Esophagus muscularis mucosa (tissue), 4 donors: ENCODE results near the gene SNCA. TPM values are rescaled to one million over a fixed set of nuclear protein-coding genes. Genes with fewer than 3 reads are reported as not detected.

Experiments used
- DNase-seq: peaks from one replicate; pipeline ENCODE4 v3.0.0-alpha.2; 2017; ENCODE audit errors: extremely low spot score
- H3K27ac ChIP-seq, 4 donors: fragments of 200-600 bp; sonication (generic); replicated peaks in 1 of 4; 1 replicate in 3 of 4; 2 replicates in 1 of 4; pipeline ENCODE4 v1.5.1; 2016 to 2019; ENCODE audit warnings: mild to moderate bottlenecking in 1 of 4
- H3K27me3 ChIP-seq, 4 donors: fragments of 200-600 bp; sonication (generic); one replicate each; pipeline versions ENCODE4 v1.5.1 to v1.6.0; 2016 to 2019
- H3K36me3 ChIP-seq, 4 donors: fragments of 200-600 bp; sonication (generic); one replicate each; pipeline ENCODE4 v1.5.1; 2016 to 2019
- H3K4me1 ChIP-seq, 4 donors: fragments of 200-600 bp; sonication (generic); one replicate each; pipeline ENCODE4 v1.5.1; 2016 to 2019
- H3K4me3 ChIP-seq, 4 donors: fragments of 200-600 bp; sonication (generic); 1 replicate in 2 of 4; 2 replicates in 2 of 4; pipeline ENCODE4 v1.5.1; 2016 to 2019; ENCODE audit warnings: mild to moderate bottlenecking in 4 of 4, moderate library complexity in 1 of 4
- H3K9me3 ChIP-seq, 4 donors: fragments of 200-600 bp; sonication (generic); 1 replicate in 3 of 4; 2 replicates in 1 of 4; pipeline ENCODE4 v1.5.1; 2016 to 2019
- EP300 ChIP-seq: sonication (generic); formaldehyde crosslinking; IDR thresholded peaks from one replicate; pipeline ENCODE4 v1.6.1; 2017; ENCODE audit warnings: antibody characterized with exemption
- POLR2A ChIP-seq: fragments of 450-650 bp; IDR thresholded peaks from one replicate; pipeline ENCODE4 v1.6.1; 2017; ENCODE audit warnings: antibody characterized with exemption, moderate library complexity, mild to moderate bottlenecking, low read depth
- POLR2AphosphoS5 ChIP-seq, 2 donors: sonication (generic); formaldehyde crosslinking; IDR thresholded peaks; one replicate each; pipeline ENCODE4 v1.6.1; 2017; ENCODE audit warnings: antibody characterized with exemption in 2 of 2
- WGBS: methylation state at CpG from one replicate; pipeline ENCODE4 v1.1.5; 2018; 5-methylcytosine and 5-hydroxymethylcytosine counted together
- intact Hi-C: fragments of 100-400 bp; cut with DNase I; formaldehyde crosslinking; loops from one replicate; pipeline ENCODE4 v1.15.1; 2023
- total RNA-seq, 4 donors: library from RNA; depleted of rRNA; stranded (reverse); fragments of >200 nt; gene quantifications; one replicate each; pipeline versions ENCODE4 v1.1.0 to v1.2.1, GENCODE V29; 2016
- TF ChIP-seq, protein P1 (sequence below), 3 experiments: fragments of 200-600 bp in 2 of 3; fragments of 450-650 bp in 1 of 3; sonication (generic) in 2 of 3; IDR thresholded peaks; one replicate each; pipeline ENCODE4 v1.5.1; 2017 to 2019; ENCODE audit warnings: antibody characterized with exemption in 3 of 3, mild to moderate bottlenecking in 2 of 3, moderate library complexity in 1 of 3

SNCA gene
- total RNA-seq, 4 donors from 2014 or later, result 12.9 to 19.7 (median 17.6) TPM

DNA sequence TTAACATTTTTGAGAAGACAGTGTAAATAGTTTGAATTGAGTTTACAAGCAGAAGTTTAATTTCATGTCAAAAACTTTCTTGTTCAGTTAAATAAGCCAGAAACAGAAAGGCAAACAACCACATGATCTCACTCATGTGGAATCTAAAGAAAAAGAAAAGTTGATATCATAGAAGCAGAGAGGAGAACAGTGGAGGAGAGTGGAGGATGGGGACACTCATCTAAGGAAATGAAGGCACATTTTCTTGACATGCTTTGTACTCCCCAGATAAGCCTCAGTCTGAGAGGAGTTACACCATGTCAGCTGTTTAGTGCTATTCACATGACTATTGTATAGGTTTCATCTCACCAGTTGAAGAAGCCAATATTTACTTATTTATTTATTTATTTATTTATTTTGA lies 13.5 kb downstream of the SNCA start:
- intact Hi-C loops, result no loop called here
- Histone ChIP-seq H3K27me3 (no peaks in the 10 kb centered on the region), H3K36me3 (no peaks in the 10 kb centered on the region), H3K4me3 (no peak overlapping the region), H3K27ac (no peak overlapping the region), H3K9me3 (no peaks in the 10 kb centered on the region), H3K4me1 (peaks cover 0 to 5% (median 0%) of the 10 kb centered on the region in 4 donors)
- no peak for DNase-seq
- TF ChIP-seq, protein P1, sequence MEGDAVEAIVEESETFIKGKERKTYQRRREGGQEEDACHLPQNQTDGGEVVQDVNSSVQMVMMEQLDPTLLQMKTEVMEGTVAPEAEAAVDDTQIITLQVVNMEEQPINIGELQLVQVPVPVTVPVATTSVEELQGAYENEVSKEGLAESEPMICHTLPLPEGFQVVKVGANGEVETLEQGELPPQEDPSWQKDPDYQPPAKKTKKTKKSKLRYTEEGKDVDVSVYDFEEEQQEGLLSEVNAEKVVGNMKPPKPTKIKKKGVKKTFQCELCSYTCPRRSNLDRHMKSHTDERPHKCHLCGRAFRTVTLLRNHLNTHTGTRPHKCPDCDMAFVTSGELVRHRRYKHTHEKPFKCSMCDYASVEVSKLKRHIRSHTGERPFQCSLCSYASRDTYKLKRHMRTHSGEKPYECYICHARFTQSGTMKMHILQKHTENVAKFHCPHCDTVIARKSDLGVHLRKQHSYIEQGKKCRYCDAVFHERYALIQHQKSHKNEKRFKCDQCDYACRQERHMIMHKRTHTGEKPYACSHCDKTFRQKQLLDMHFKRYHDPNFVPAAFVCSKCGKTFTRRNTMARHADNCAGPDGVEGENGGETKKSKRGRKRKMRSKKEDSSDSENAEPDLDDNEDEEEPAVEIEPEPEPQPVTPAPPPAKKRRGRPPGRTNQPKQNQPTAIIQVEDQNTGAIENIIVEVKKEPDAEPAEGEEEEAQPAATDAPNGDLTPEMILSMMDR (IDR thresholded peaks at IDR 0.05), result no peak
- TF ChIP-seq POLR2AphosphoS5 (IDR thresholded peaks at IDR 0.05) (no peak), POLR2A (no peak), EP300 (no peak)

DNA sequence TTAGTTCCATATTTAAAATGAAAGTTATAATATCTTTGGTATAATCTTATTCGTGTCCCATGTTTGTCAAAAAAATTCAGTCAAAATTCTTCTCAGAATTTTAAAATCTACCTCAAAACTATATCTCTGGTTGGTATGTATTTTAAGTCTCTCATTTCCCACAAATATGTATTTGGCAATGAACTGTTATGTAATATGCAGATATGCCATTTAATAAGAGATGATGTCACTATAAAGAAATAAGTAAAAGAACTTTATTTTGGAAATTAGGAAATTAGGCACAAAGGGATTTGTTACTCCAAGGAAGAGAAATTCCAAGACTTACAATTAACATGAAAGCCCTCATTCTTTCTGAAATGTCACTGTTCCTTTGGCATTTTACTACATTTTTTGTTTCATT lies 15.3 kb downstream of the SNCA start:
- H3K9me3 ChIP-seq, result no peaks in the 10 kb centered on the region
- WGBS, result 39% methylated on average over 1 of the region's 1 CpG
- DNase-seq, result no peak
- intact Hi-C loops, result no loop called here
- H3K4me3 ChIP-seq, result no peak overlapping the region
- H3K4me1 ChIP-seq, result peaks cover 0 to 5% (median 0%) of the 10 kb centered on the region in 4 donors
- TF ChIP-seq, protein P1 (IDR thresholded peaks at IDR 0.05), result no peak
- TF ChIP-seq POLR2A (no peak), EP300 (no peak), POLR2AphosphoS5 (IDR thresholded peaks at IDR 0.05) (no peak)
- H3K36me3 ChIP-seq, result no peaks in the 10 kb centered on the region
- H3K27ac ChIP-seq, result no peak overlapping the region
- H3K27me3 ChIP-seq, result no peaks in the 10 kb centered on the region

DNA sequence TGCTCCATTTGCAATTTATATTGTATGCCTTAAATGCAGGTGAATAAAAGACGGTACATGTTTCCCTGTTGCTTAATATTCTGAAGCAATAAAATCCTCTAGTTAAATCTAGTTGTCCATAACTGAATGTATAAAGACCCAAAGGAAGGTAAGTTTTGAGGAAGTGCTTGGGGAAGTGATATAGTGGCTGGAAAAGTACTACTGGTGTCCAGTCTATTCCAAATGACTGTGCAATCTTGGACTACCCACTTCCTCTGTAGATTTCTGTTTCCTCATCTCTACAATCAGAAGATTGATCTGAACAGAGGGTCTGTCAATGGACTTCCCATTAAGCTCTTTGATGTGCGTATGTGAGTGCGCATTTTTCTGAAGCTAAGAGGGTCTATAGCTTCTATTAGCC lies 17.0 kb downstream of the SNCA start:
- H3K4me1 ChIP-seq, result peaks cover 0 to 5% (median 0%) of the 10 kb centered on the region in 4 donors
- no peaks in the 10 kb centered on the region for H3K9me3 ChIP-seq
- no peak for TF ChIP-seq EP300
- TF ChIP-seq POLR2A, result no peak
- TF ChIP-seq POLR2AphosphoS5 (IDR thresholded peaks at IDR 0.05), result no peak
- TF ChIP-seq, protein P1 (IDR thresholded peaks at IDR 0.05), result no peak
- no peaks in the 10 kb centered on the region for H3K27me3 ChIP-seq
- no peak overlapping the region for H3K27ac ChIP-seq
- WGBS, result 82% methylated on average over 3 of the region's 3 CpGs
- no peak for DNase-seq
- no peak overlapping the region for H3K4me3 ChIP-seq
- intact Hi-C loops, result no loop called here
- no peaks in the 10 kb centered on the region for H3K36me3 ChIP-seq

DNA sequence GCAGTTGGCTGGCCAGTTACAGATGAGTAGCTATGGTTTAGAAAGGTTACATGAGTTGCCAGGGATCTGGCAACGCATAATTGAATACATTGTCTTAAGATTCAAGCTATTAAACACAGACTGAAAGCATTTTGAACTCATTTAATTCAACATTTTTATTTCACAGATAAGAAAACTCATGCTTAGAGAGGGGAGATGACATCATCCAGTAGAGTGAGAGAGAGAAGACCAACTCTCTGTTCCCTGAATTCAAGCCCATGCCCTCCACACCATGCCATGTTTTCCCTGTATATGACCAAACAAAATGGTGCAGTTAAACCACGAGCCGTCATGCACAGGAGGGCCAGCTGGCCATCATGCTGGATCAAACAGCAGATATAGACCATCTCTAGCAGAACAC lies 22.6 kb downstream of the SNCA start:
- TF ChIP-seq, protein P1 (IDR thresholded peaks at IDR 0.05), result no peak
- TF ChIP-seq POLR2AphosphoS5 (IDR thresholded peaks at IDR 0.05) (no peak), POLR2A (no peak)
- H3K4me3 ChIP-seq, result no peak overlapping the region
- no peaks in the 10 kb centered on the region for H3K27me3 ChIP-seq
- intact Hi-C loops, result no loop called here
- no peaks in the 10 kb centered on the region for H3K9me3 ChIP-seq
- WGBS, result 87% methylated on average over 3 of the region's 3 CpGs
- no peak for DNase-seq
- no peaks in the 10 kb centered on the region for H3K36me3 ChIP-seq
- H3K4me1 ChIP-seq, result no peaks in the 10 kb centered on the region
- H3K27ac ChIP-seq, result no peak overlapping the region

DNA sequence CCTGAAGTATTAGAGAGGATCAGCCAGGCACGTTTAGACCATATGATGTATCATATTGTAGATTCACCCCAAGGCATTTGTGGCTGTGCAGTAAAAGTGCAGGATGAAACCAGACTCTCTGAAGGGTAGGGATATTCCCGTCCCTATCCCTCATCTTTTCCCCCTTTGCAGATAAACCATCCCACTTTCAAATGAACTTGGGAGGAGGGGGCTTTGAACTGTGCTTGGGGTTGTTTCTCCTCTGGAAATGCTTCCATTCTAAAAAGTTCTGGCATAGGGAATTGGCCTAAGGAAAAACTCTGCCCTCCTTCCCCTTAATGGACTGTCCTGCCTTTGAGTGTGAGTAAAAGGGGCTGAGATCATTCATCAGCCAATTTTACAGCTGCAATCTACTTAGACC lies 23.8 kb downstream of the SNCA start:
- intact Hi-C loops, result no loop called here
- TF ChIP-seq EP300, result no peak
- TF ChIP-seq POLR2AphosphoS5 (IDR thresholded peaks at IDR 0.05), result no peak
- no peak for TF ChIP-seq POLR2A
- TF ChIP-seq, protein P1 (IDR thresholded peaks at IDR 0.05), result no peak
- H3K9me3 ChIP-seq, result no peaks in the 10 kb centered on the region
- H3K27me3 ChIP-seq, result no peaks in the 10 kb centered on the region
- 74% methylated on average over 2 of the region's 2 CpGs for WGBS
- no peaks in the 10 kb centered on the region for H3K36me3 ChIP-seq
- H3K4me1 ChIP-seq, result no peaks in the 10 kb centered on the region
- no peak overlapping the region for H3K4me3 ChIP-seq
- H3K27ac ChIP-seq, result no peak overlapping the region
- no peak for DNase-seq
